GM21723 (cell line): ENCODE data around the gene SMARCC1.

Experiments
- ATAC-seq: cut with Tn5 transposase; IDR thresholded peaks from one replicate; pipeline ENCODE4 v1.9.1; 2021; ENCODE audit warnings: mild to moderate bottlenecking, moderate library complexity; ENCODE audit not compliant: unreplicated experiment

Gene SMARCC1

GRCh38 chr3:47565734-47566550, 215.8 kb downstream of the SMARCC1 start:
- no peak for ATAC-seq

- ATAC-seq = no peak
Measured at GRCh38 chr3:47556351-47556750, 225.3 kb downstream of the SMARCC1 start.

GRCh38 chr3:47554335-47554734, 227.4 kb downstream of the SMARCC1 start:
- no peak for ATAC-seq

GRCh38 chr3:47553407-47553806, 228.3 kb downstream of the SMARCC1 start:
- ATAC-seq = no peak

GRCh38 chr3:47542471-47543173, 239.1 kb downstream of the SMARCC1 start:
- ATAC-seq = no peak

- no peak for ATAC-seq
Measured at GRCh38 chr3:47541583-47542108, 240.0 kb downstream of the SMARCC1 start.

- ATAC-seq = no peak
Measured at GRCh38 chr3:47540281-47540680, 241.4 kb downstream of the SMARCC1 start.

- no peak for ATAC-seq
Measured at GRCh38 chr3:47536967-47537366, 244.7 kb downstream of the SMARCC1 start.

GRCh38 chr3:47536221-47536891, 245.3 kb downstream of the SMARCC1 start:
- ATAC-seq = no peak
